ENCODE data around the gene BHLHA9.
"Not testable (repeated sequence)": the region's sequence is repeated elsewhere in the genome, so short reads cannot be mapped to it uniquely, and the experiment has no call there.

Gene BHLHA9

GRCh38 chr17:1302761-1303160 is 32.5 kb downstream of the BHLHA9 start:
- DNase-seq, result no peak

DNA sequence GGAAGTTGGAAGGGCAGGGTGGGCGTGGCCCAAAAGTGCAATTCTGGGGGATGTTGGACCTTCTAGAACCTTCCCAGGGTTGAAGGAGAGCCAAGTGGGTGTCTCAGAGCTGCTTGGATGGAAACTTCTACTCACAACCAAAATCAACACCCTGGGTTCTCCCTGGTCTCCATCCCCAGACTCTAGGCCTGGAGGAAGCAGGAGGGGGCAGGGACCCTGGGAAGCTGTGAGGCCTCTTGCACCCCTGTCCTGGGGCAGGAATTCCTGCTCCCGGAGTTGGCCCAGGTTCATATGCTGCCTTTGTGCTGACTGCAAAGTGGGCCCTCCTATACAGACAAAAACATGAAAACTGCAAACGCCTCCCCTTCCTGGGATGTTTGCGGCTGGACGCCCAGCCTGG is 34.3 kb downstream of the BHLHA9 start:
- DNase-seq, result no peak

- DNase-seq, result no peak
Observed at GRCh38 chr17:1304962-1305563, 34.8 kb downstream of the BHLHA9 start.

GRCh38 chr17:1307829-1308228 is 37.6 kb downstream of the BHLHA9 start:
- not testable (repeated sequence) for DNase-seq

- DNase-seq, result no peak
Observed at GRCh38 chr17:1312261-1312870, 42.1 kb downstream of the BHLHA9 start.

DNA sequence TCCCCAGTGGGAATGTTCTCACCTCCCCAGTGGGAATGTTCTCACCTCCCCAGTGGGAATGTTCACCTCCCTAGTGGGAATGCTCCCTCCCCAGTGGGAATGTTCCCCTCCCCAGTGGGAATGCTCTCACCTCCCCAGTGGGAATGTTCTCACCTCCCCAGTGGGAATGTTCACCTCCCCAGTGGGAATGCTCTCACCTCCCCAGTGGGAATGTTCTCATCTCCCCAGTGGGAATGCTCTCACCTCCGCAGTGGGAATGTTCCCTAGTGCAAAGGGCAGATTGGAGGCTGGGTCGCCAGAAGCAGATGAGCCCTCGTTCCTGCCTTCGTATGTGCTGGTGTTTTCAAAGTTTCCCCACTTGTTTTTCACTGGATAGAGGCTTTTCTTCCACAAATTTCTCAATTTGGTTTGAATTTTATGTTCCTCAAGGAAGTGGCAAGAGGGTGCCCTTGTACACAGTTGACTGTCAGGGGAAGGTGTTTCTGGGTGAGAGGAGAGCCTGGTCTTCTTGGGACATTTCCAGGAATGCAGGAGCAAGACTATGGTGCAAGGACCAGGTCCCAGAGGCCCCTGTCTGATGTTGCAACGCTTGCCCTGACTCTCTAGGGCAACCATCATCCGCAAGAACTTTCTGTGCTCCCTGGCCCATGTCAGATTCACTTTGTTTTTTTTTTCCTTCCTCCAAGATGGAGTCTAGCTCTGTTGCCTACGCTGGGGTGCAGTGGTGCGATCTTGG is 43.2 kb downstream of the BHLHA9 start:
- DNase-seq, result no peak

- DNase-seq, result no peak
Observed at GRCh38 chr17:1315409-1315808, 45.2 kb downstream of the BHLHA9 start.

DNA sequence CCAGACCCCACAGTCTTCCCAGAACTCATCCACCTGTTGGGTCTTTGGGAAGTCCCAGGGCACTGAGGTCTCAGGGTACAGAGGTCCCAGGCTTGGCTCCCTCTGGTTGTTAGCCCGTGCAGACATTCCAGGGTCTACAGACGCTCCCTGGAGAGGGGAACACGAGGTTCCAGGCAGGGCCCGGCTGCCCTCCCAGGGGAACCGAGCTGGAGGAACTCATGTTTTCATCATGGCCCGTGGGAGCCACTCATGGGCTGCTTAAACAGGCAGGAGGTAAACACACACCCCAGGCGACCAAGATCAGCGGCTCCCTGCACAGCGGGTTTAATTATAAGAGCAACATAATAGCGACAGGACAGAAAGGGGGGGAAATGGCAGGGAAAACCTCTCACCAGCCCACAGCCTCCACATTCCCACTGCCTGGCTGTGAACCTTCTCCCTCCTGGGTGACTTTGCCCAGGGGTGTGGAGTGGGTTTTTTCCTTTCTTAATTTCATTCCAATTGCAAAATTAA is 45.7 kb downstream of the BHLHA9 start:
- DNase-seq, result no peak
